ENCODE measurements around the gene FITM1. TPM values are rescaled to one million over a fixed set of nuclear protein-coding genes. Genes with fewer than 3 reads are reported as not detected.
A peak's percentile ranks its signal among the peaks of the same experiment; 100 is the strongest.

FITM1 gene
- total RNA-seq, 1 donor from 2014 or later, result 0.53 TPM

DNA sequence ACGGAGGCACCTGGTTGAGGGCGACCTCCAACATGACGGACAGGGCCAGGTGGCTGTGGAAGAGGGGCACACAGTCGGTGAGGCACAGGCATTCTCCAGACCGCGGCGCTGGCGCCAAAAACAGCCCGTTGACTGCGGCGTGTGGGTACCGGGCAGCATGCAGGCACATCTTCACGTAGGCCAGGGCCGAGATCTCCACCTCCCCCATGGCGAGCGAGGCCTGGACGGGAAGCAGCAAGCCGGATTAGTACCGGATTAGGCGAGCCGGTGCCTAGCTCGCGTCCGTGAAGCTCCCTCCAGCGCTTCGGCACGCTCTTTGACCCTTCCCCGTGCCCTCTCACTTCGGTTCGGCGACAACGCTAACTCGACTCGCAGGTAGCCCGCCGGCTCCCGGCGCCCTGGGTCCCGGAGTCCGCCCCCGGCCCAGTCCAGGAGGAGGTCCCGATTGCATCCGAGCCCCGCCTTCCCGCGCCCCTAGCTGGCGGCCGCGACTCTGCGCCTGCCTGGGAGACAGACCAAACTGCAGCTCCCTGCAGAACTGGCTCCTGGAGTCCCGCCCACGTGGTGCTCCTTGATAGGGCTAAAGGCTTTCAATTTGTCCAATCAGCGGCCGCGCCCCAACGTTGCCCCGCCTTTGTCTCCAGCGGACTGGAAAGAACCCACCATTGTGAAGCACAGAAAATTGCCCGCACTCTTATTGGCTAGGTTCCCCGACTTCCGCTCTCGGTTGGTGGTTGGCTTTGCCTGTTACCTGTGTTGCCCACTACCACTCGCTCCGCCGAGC, 10.8 kb downstream of the FITM1 start, which contains the start of gene EMC9:
Gene EMC9, minus strand, starts transcription at position 495 of the 784 bp plus-strand sequence. Its CDS starts 287 bp downstream, at position 208.
- Mint-ChIP-seq H3K27me3 (no peaks in the 10 kb centered on the region), H3K9me3 (no peaks in the 10 kb centered on the region), H3K4me3 (peak within 1 kb of the TSS; percentile 89), H3K27ac (peak within 1 kb of the TSS; percentile 89), H3K4me1 (ENCODE audit: unreplicated experiment) (peaks cover 44% of the 10 kb centered on the region), H3K36me3 (peaks cover 20% of the 10 kb centered on the region)
- peak; percentile 99 for DNase-seq (ENCODE audit: extremely low spot score, unreplicated experiment)
- peak; percentile 72 for TF ChIP-seq CTCF (conservative IDR thresholded peaks at IDR 0.05)

GRCh38 chr14:24143511-24143910, 13.1 kb downstream of the FITM1 start:
- DNase-seq (ENCODE audit: extremely low spot score, unreplicated experiment), result no peak
- Mint-ChIP-seq H3K4me1 (ENCODE audit: unreplicated experiment) (peaks cover 41% of the 10 kb centered on the region), H3K9me3 (no peaks in the 10 kb centered on the region), H3K27me3 (no peaks in the 10 kb centered on the region), H3K36me3 (peaks cover 12% of the 10 kb centered on the region), H3K27ac (no peak overlapping the region), H3K4me3 (peak overlapping the region; percentile 89)
- TF ChIP-seq CTCF (conservative IDR thresholded peaks at IDR 0.05), result no peak

DNA sequence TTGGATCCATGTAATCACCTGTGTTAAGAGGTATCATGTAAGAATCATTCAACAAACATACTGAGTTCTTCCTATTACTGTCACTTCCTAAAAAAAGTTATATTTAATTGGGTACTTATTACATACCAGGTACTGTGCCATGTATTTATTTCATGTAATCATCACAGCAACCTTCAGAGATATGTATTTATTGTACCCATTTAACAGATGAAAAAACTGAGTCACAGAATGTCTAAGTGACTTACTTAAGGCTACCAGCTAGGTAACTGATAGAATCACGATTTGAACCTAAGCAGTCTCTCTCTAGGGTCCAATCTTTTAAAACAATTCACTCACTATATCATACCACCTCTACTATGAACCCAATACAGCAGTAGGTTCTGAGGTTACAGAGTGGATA, 14.0 kb downstream of the FITM1 start:
- H3K9me3 Mint-ChIP-seq, result no peaks in the 10 kb centered on the region
- H3K36me3 Mint-ChIP-seq, result peaks cover 6% of the 10 kb centered on the region
- H3K27ac Mint-ChIP-seq, result no peak overlapping the region
- peak overlapping the region; percentile 24 for H3K4me3 Mint-ChIP-seq
- H3K27me3 Mint-ChIP-seq, result no peaks in the 10 kb centered on the region
- no peak for TF ChIP-seq CTCF (conservative IDR thresholded peaks at IDR 0.05)
- no peak for DNase-seq (ENCODE audit: extremely low spot score, unreplicated experiment)
- peaks cover 37% of the 10 kb centered on the region for H3K4me1 Mint-ChIP-seq (ENCODE audit: unreplicated experiment)

DNA sequence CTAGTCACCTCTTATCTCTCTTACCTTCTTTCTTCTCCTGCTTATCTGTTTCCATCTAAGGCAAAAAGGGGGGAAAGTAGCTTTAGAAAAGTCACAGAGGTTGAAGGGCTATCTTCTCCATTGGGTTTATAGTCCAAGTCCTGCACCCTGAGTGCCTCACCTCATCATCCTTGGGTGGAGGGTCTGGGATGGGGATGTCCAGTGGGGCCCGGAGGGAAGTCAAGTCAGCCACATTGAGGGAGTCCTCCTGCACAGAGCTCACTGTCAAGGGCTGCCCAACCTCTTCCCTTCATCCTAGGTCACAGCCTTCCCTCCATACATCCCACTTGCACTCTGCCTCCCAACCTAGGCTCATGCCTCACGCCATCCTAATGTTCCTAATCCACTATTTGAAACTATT, 14.8 kb downstream of the FITM1 start:
- H3K27me3 Mint-ChIP-seq, result no peaks in the 10 kb centered on the region
- no peaks in the 10 kb centered on the region for H3K9me3 Mint-ChIP-seq
- H3K4me1 Mint-ChIP-seq (ENCODE audit: unreplicated experiment), result peaks cover 36% of the 10 kb centered on the region
- no peak for DNase-seq (ENCODE audit: extremely low spot score, unreplicated experiment)
- H3K4me3 Mint-ChIP-seq, result peak overlapping the region; percentile 98
- TF ChIP-seq CTCF (conservative IDR thresholded peaks at IDR 0.05), result no peak
- peak overlapping the region; percentile 92 for H3K27ac Mint-ChIP-seq
- peaks cover 5% of the 10 kb centered on the region for H3K36me3 Mint-ChIP-seq

DNA sequence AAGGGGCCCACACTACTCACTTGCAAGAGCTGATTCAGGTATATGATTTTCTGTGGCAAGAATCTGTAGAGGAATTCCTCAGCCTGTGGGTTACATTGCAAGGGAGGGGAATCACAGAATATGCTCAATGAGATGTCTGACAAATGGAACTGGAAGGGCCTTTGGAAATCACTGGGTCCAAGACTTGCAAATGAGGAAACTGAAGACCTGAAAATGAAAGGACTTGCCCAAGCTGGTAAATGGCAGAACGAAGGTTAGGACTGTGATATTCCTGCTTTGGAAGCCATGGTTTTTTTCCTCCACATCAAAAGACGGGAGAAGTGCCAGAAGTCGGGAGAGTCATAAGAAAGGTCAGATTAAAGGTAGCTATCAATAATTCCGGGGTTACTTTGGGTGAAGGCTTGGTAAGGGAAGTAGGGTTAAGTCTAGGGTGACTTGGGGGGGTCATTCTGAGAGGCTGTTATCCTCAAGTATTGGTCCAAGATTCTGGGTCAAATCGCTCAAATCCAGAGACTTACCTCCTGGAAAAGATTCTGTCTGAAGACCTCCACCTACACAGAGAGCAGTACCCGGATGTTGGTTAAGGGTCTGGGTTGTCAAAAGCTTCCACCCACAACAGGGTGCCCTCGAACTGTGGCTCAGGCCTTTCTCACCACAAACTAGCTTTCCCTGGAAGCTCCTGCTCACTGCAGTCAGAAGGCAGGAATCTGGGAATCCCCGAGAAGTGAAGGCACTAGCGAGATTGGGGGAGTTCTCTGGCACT, 15.4 kb downstream of the FITM1 start:
- no peak for TF ChIP-seq CTCF (conservative IDR thresholded peaks at IDR 0.05)
- Mint-ChIP-seq H3K4me1 (ENCODE audit: unreplicated experiment) (peaks cover 36% of the 10 kb centered on the region), H3K27me3 (no peaks in the 10 kb centered on the region), H3K27ac (peak overlapping the region; percentile 92), H3K36me3 (peaks cover 9% of the 10 kb centered on the region), H3K4me3 (peak overlapping the region; percentile 98), H3K9me3 (no peaks in the 10 kb centered on the region)
- no peak for DNase-seq (ENCODE audit: extremely low spot score, unreplicated experiment)

Measured in type B pancreatic cell (in vitro differentiated cells).